HCT116 (cell line): ENCODE data around the gene PGD. TPM values are rescaled to one million over a fixed set of nuclear protein-coding genes. Genes with fewer than 3 reads are reported as not detected.

Experiments used
- ATAC-seq: fragments of 200-7000 bp; cut with Tn5 transposase; 2 replicates; pipeline ENCODE4 v1.9.1; 2020; ENCODE audit warnings: mild to moderate bottlenecking, moderate library complexity
- BruUV-seq: library from RNA; stranded (reverse); fragments of 400-500 nt; replicated peaks from 2 replicates; lab custom pipeline; 2021; lab: Mats Ljungman, UMichigan
- CTCF ChIA-PET: fragments of 300-600 bp; sonication (Branson Sonifier 250); formaldehyde crosslinking; loops from one replicate; lab custom pipeline; 2021; ENCODE audit warnings: antibody characterized with exemption; lab: Charles Lee
- POLR2A ChIA-PET: fragments of 300-600, 350-600 bp; sonication (Branson Sonifier 250); formaldehyde crosslinking; loops from one replicate; lab custom pipeline; 2021; ENCODE audit warnings: antibody characterized with exemption; lab: Charles Lee
- RAD21 ChIA-PET, 2 experiments: fragments of 300-600 bp; sonication (Branson Sonifier 250); formaldehyde crosslinking; loops; one replicate each; lab custom pipeline; 2023; ENCODE audit warnings: low total read pairs in 2 of 2; ENCODE audit not compliant: uncharacterized antibody in 2 of 2, unreplicated experiment in 2 of 2, low non-redundant PET in 1 of 2; lab: Charles Lee
- DNase-seq: peaks from one replicate; pipeline ENCODE4 v3.0.0-alpha.2; 2010; ENCODE audit warnings: low read depth, low spot score
- H2AFZ ChIP-seq: fragments of 200-600 bp; shearing (Covaris generic), sonication (generic); 2 replicates; pipeline ENCODE4 v1.6.1; 2017; ENCODE audit warnings: low read depth, mixed run types, mixed read lengths, antibody characterized with exemption, low read length; ENCODE audit not compliant: poor library complexity, severe bottlenecking
- H3K27ac ChIP-seq: 2 replicates; pipeline ENCODE4 v1.5.1; 2012; ENCODE audit warnings: low read depth, low read length
- H3K27me3 ChIP-seq: fragments of 200-600 bp; sonication (generic); 2 replicates; pipeline ENCODE4 v1.6.1; 2016; ENCODE audit warnings: mixed run types, low read length, mixed read lengths; ENCODE audit not compliant: insufficient read depth
- H3K36me3 ChIP-seq, 2 experiments: fragments of 200-500 bp in 1 of 2; fragments of 200-600 bp in 1 of 2; sonication (Bioruptor generic) in 1 of 2; sonication (generic) in 1 of 2; 2 replicates each; pipeline versions ENCODE4 v1.5.1 to v1.6.1; 2014 to 2016; ENCODE audit warnings: low read length in 2 of 2, inconsistent platforms in 1 of 2, mixed read lengths in 1 of 2, mixed run types in 1 of 2; ENCODE audit not compliant: insufficient read depth in 2 of 2, control insufficient read depth in 1 of 2
- H3K4me1 ChIP-seq, 2 experiments: fragments of 200-600 bp in 1 of 2; sonication (generic) in 1 of 2; 2 replicates each; pipeline versions ENCODE4 v1.5.1 to v1.6.1; 2012 to 2017; ENCODE audit warnings: low read length in 2 of 2, inconsistent platforms in 1 of 2, mild to moderate bottlenecking in 1 of 2, mixed read lengths in 1 of 2, mixed run types in 1 of 2, moderate library complexity in 1 of 2; ENCODE audit not compliant: insufficient read depth in 2 of 2, control insufficient read depth in 1 of 2
- H3K4me2 ChIP-seq: fragments of 200-600 bp; sonication (generic); 2 replicates; pipeline ENCODE4 v1.6.1; 2017; ENCODE audit warnings: mixed run types, low read length, mixed read lengths
- H3K4me3 ChIP-seq, 2 experiments: fragments of 200-600 bp in 1 of 2; sonication (generic) in 1 of 2; replicated peaks in 1 of 2; 2 replicates each; pipeline ENCODE4 v1.5.1; 2011 to 2016; ENCODE audit warnings: low read length in 2 of 2, control low read depth in 1 of 2, low read depth in 1 of 2, mild to moderate bottlenecking in 1 of 2, mixed read lengths in 1 of 2, mixed run types in 1 of 2
- H3K79me2 ChIP-seq: fragments of 200-600 bp; sonication (generic); 2 replicates; pipeline ENCODE4 v1.6.1; 2017; ENCODE audit warnings: mild to moderate bottlenecking, mixed run types, low read length, moderate library complexity, mixed read lengths; ENCODE audit not compliant: insufficient read depth
- H3K9ac ChIP-seq: fragments of 200-600 bp; sonication (generic); 2 replicates; pipeline ENCODE4 v1.6.1; 2016; ENCODE audit warnings: low read length, mixed read lengths
- H3K9me2 ChIP-seq: fragments of 200-600 bp; sonication (generic), shearing (Covaris generic); 2 replicates; pipeline ENCODE4 v1.6.1; 2017; ENCODE audit warnings: mixed run types, mild to moderate bottlenecking, moderate library complexity; ENCODE audit not compliant: insufficient read depth
- H3K9me3 ChIP-seq, 2 experiments: fragments of 200-500 bp in 1 of 2; fragments of 200-600 bp in 1 of 2; sonication (Bioruptor generic) in 1 of 2; sonication (generic) in 1 of 2; 2 replicates each; pipeline ENCODE4 v1.6.1; 2014 to 2017; ENCODE audit warnings: low read length in 2 of 2, mixed read lengths in 2 of 2, inconsistent platforms in 1 of 2, low read depth in 1 of 2, mild to moderate bottlenecking in 1 of 2, mixed run types in 1 of 2, moderate library complexity in 1 of 2; ENCODE audit not compliant: control insufficient read depth in 1 of 2, insufficient read depth in 1 of 2
- H4K20me1 ChIP-seq: fragments of 200-600 bp; sonication (generic), shearing (Covaris generic); 2 replicates; pipeline ENCODE4 v1.6.1; 2017; ENCODE audit warnings: mixed run types, mild to moderate bottlenecking, moderate library complexity; ENCODE audit not compliant: insufficient read depth
- CBX3 ChIP-seq: IDR thresholded peaks from 2 replicates; pipeline ENCODE4 v1.6.1; 2012; ENCODE audit warnings: low read depth
- CEBPB ChIP-seq: IDR thresholded peaks from 2 replicates; pipeline ENCODE4 v1.6.1; 2012; ENCODE audit warnings: low read depth
- EGR1 ChIP-seq: IDR thresholded peaks from 2 replicates; pipeline ENCODE4 v1.6.1; 2012; ENCODE audit warnings: low read depth
- ELF1 ChIP-seq: IDR thresholded peaks from 2 replicates; pipeline ENCODE4 v1.6.1; 2012; ENCODE audit warnings: low read depth, borderline replicate concordance
- EZH2phosphoT487 ChIP-seq: fragments of 200-600 bp; IDR thresholded peaks from 2 replicates; pipeline ENCODE4 v1.6.1; 2018; ENCODE audit warnings: antibody characterized with exemption, borderline replicate concordance
- JUND ChIP-seq: IDR thresholded peaks from 2 replicates; pipeline ENCODE4 v1.6.1; 2012
- POLR2A ChIP-seq: IDR thresholded peaks from 2 replicates; pipeline ENCODE4 v1.7.0; 2011; ENCODE audit warnings: borderline replicate concordance; ENCODE audit not compliant: insufficient read depth, insufficient read length; ENCODE audit errors: extremely low read depth
- RAD21 ChIP-seq: IDR thresholded peaks from 2 replicates; pipeline ENCODE4 v1.6.1; 2012; ENCODE audit warnings: low read depth, mild to moderate bottlenecking
- REST ChIP-seq: IDR thresholded peaks from 2 replicates; pipeline ENCODE4 v1.6.1; 2012; ENCODE audit warnings: low read depth
- SIN3A ChIP-seq: IDR thresholded peaks from 2 replicates; pipeline ENCODE4 v1.6.1; 2012; ENCODE audit warnings: low read depth
- SP1 ChIP-seq: IDR thresholded peaks from 2 replicates; pipeline ENCODE4 v1.6.1; 2012; ENCODE audit warnings: low read depth
- TCF7L2 ChIP-seq: IDR thresholded peaks from 2 replicates; pipeline ENCODE4 v1.7.0; 2011; ENCODE audit warnings: borderline replicate concordance, inconsistent platforms; ENCODE audit not compliant: insufficient read depth, insufficient read length; ENCODE audit errors: extremely low read depth
- YY1 ChIP-seq: IDR thresholded peaks from 2 replicates; pipeline ENCODE4 v1.6.1; 2011; ENCODE audit warnings: low read length, low read depth, moderate library complexity, mild to moderate bottlenecking; ENCODE audit not compliant: insufficient replicate concordance; ENCODE audit errors: extremely low read depth
- intact Hi-C: fragments of 100-400 bp; cut with micrococcal nuclease; formaldehyde crosslinking; loops from 2 replicates; pipeline ENCODE4 v1.10.0; 2022
- total RNA-seq: library from RNA; stranded (reverse); gene quantifications from one replicate; pipeline ENCODE4 v1.2.1, GENCODE V29; 2021; ENCODE audit not compliant: unreplicated experiment
- TF ChIP-seq, protein P1 (sequence below): IDR thresholded peaks from 2 replicates; pipeline ENCODE4 v1.6.1; 2011; ENCODE audit warnings: mild to moderate bottlenecking, low read length, moderate library complexity; ENCODE audit not compliant: insufficient replicate concordance; ENCODE audit errors: extremely low read depth

Gene PGD
- total RNA-seq, 1 experiment from 2014 or later = 144 TPM

DNA sequence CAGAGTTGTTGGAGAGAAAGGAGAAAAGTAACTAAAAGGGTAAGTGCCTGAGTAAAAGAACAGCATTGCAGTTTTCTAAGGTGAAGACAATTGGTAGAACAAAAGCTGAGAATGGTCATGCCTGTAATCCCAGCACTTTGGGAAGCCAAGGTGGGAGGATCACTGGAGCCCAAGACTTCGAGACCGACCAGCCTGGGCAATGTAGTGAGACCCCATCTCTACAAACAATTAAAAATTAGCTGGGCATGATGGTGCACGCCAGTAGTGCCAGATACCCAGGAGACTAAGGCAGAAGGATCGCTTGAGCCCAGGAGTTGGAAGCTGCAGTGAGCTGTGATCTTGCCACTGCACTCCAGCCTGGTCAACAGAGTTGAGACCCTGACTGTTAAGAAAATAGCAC lies 15.2 kb upstream of the PGD start:
- TF ChIP-seq REST = no peak
- no peak for TF ChIP-seq JUND
- TF ChIP-seq EGR1 = no peak
- TF ChIP-seq SIN3A = no peak
- no peak for TF ChIP-seq YY1
- no peak for TF ChIP-seq ELF1
- no peak for TF ChIP-seq POLR2A
- TF ChIP-seq SP1 = no peak
- no peak for TF ChIP-seq EZH2phosphoT487
- TF ChIP-seq RAD21 = no peak
- TF ChIP-seq CEBPB = no peak
- TF ChIP-seq TCF7L2 = no peak
- TF ChIP-seq CBX3 = no peak
- TF ChIP-seq, protein P1, sequence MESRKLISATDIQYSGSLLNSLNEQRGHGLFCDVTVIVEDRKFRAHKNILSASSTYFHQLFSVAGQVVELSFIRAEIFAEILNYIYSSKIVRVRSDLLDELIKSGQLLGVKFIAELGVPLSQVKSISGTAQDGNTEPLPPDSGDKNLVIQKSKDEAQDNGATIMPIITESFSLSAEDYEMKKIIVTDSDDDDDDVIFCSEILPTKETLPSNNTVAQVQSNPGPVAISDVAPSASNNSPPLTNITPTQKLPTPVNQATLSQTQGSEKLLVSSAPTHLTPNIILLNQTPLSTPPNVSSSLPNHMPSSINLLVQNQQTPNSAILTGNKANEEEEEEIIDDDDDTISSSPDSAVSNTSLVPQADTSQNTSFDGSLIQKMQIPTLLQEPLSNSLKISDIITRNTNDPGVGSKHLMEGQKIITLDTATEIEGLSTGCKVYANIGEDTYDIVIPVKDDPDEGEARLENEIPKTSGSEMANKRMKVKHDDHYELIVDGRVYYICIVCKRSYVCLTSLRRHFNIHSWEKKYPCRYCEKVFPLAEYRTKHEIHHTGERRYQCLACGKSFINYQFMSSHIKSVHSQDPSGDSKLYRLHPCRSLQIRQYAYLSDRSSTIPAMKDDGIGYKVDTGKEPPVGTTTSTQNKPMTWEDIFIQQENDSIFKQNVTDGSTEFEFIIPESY = no peak
- Histone ChIP-seq H3K4me1 (peaks cover 5 to 9% of the 10 kb centered on the region in 2 experiments; a peak in 3 of 4 replicates), H3K79me2 (no peaks in the 10 kb centered on the region), H3K9ac (no peak overlapping the region), H3K36me3 (peaks cover 3 to 4% of the 10 kb centered on the region in 2 experiments; a peak in 2 of 4 replicates), H3K27ac (no peak overlapping the region), H3K4me2 (no peak overlapping the region), H3K9me3 (no peaks in the 10 kb centered on the region), H4K20me1 (no peaks in the 10 kb centered on the region), H3K4me3 (no peak overlapping the region), H3K27me3 (no peaks in the 10 kb centered on the region), H2AFZ (no peak overlapping the region), H3K9me2 (no peaks in the 10 kb centered on the region)
- POLR2A ChIA-PET = no interaction called here
- DNase-seq = no peak
- RAD21 ChIA-PET = no interaction called here
- CTCF ChIA-PET = no interaction called here
- intact Hi-C loops = no loop called here
- no TSS peak for BruUV-seq
- no peak for ATAC-seq
